Naive thymus-derived CD4-positive, alpha-beta T cell (primary cell): Measurements from ENCODE around the gene MYO1C. TPM values are rescaled to one million over a fixed set of nuclear protein-coding genes. Genes with fewer than 3 reads are reported as not detected.
A peak's percentile ranks its signal among the peaks of the same experiment; 100 is the strongest.

ENCODE experiments used
- ATAC-seq: fragments of 150-1000 bp; cut with Tn5 transposase; 2 replicates; pipeline ENCODE4 v1.10.0; 2021; ENCODE audit warnings: mild to moderate bottlenecking, moderate library complexity
- CTCF ChIA-PET: fragments of 350-600 bp; sonication (Branson Sonifier 250); formaldehyde crosslinking; loops from one replicate; lab custom pipeline; 2021; ENCODE audit warnings: antibody characterized with exemption; lab: Charles Lee
- POLR2A ChIA-PET: fragments of 350-600 bp; sonication (Branson Sonifier 250); formaldehyde crosslinking; loops from one replicate; lab custom pipeline; 2021; ENCODE audit warnings: antibody characterized with exemption, inconsistent platforms; lab: Charles Lee
- DNase-seq, 9 donors: peaks; one replicate each; pipeline versions ENCODE4 v3.0.0 to v3.0.0-alpha.2; 2020 to 2022; ENCODE audit warnings: mixed read lengths in 1 of 9
- H3K27ac ChIP-seq: one replicate; pipeline ENCODE4 v1.7.0; 2013; ENCODE audit warnings: mild to moderate bottlenecking, low read depth, low read length, moderate library complexity
- H3K27me3 ChIP-seq, 2 donors: one replicate each; pipeline ENCODE4 v1.7.0; 2013; ENCODE audit warnings: low read length in 2 of 2, mild to moderate bottlenecking in 2 of 2, moderate library complexity in 2 of 2; ENCODE audit not compliant: control insufficient read depth in 2 of 2, insufficient read depth in 2 of 2
- H3K36me3 ChIP-seq, 3 experiments: 1 replicate in 2 of 3; 2 replicates in 1 of 3; pipeline ENCODE4 v1.7.0; 2013; ENCODE audit warnings: low read length in 3 of 3, mild to moderate bottlenecking in 3 of 3, moderate library complexity in 1 of 3; ENCODE audit not compliant: insufficient read depth in 3 of 3, control insufficient read depth in 2 of 3
- H3K4me1 ChIP-seq, 2 donors: one replicate each; pipeline ENCODE4 v1.7.0; 2013; ENCODE audit warnings: low read length in 2 of 2, mild to moderate bottlenecking in 2 of 2, moderate library complexity in 1 of 2; ENCODE audit not compliant: control insufficient read depth in 2 of 2, insufficient read depth in 2 of 2
- H3K4me3 ChIP-seq: 2 replicates; pipeline ENCODE4 v1.7.0; 2013; ENCODE audit warnings: mild to moderate bottlenecking, low read length
- H3K9me3 ChIP-seq, 3 experiments: 1 replicate in 2 of 3; 2 replicates in 1 of 3; pipeline ENCODE4 v1.7.0; 2013; ENCODE audit warnings: low read length in 3 of 3; ENCODE audit not compliant: control insufficient read depth in 2 of 3
- H3K27ac Mint-ChIP-seq, 9 donors: one replicate each; pipeline ENCODE4 v1.8.0; 2020 to 2022; ENCODE audit warnings: mixed read lengths in 9 of 9, mild to moderate bottlenecking in 8 of 9, moderate library complexity in 5 of 9, inconsistent platforms in 2 of 9
- H3K27me3 Mint-ChIP-seq, 5 donors: one replicate each; pipeline ENCODE4 v1.8.0; 2021 to 2022; ENCODE audit warnings: mixed read lengths in 5 of 5, mild to moderate bottlenecking in 1 of 5
- H3K36me3 Mint-ChIP-seq, 5 donors: one replicate each; pipeline ENCODE4 v1.8.0; 2020 to 2022; ENCODE audit warnings: mixed read lengths in 5 of 5, mild to moderate bottlenecking in 3 of 5, inconsistent platforms in 1 of 5
- H3K4me1 Mint-ChIP-seq, 7 donors: one replicate each; pipeline ENCODE4 v1.8.0; 2020 to 2022; ENCODE audit warnings: mixed read lengths in 7 of 7, mild to moderate bottlenecking in 3 of 7, inconsistent platforms in 1 of 7
- H3K4me3 Mint-ChIP-seq, 10 donors: one replicate each; pipeline ENCODE4 v1.8.0; 2020 to 2022; ENCODE audit warnings: mild to moderate bottlenecking in 10 of 10, mixed read lengths in 10 of 10, moderate library complexity in 6 of 10, inconsistent platforms in 2 of 10
- H3K9me3 Mint-ChIP-seq, 11 donors: one replicate each; pipeline ENCODE4 v1.8.0; 2020 to 2022; ENCODE audit warnings: mixed read lengths in 11 of 11, mild to moderate bottlenecking in 4 of 11, inconsistent platforms in 1 of 11, moderate library complexity in 1 of 11
- intact Hi-C, 2 donors: fragments of 100-400 bp; cut with micrococcal nuclease; formaldehyde crosslinking; loops; one replicate each; pipeline ENCODE4 v1.15.1; 2023
- polyA plus RNA-seq, 2 donors: library from polyadenylated mRNA; unstranded; fragments of 300-500 nt; fragmentation: Illumina TruSeq; gene quantifications; one replicate each; pipeline ENCODE4 v1.2.3, GENCODE V29; 2021
- total RNA-seq, 6 experiments: library from RNA in 5 of 6; stranded (reverse) in 5 of 6; gene quantifications; 1 replicate in 5 of 6; 2 replicates in 1 of 6; pipeline ENCODE4 v1.2.3 and lab custom pipeline; 2021 to 2026

MYO1C gene
- total and polyA plus RNA-seq, 7 experiments from 2014 or later: 4.4 to 37.0 (median 15.0) TPM

DNA sequence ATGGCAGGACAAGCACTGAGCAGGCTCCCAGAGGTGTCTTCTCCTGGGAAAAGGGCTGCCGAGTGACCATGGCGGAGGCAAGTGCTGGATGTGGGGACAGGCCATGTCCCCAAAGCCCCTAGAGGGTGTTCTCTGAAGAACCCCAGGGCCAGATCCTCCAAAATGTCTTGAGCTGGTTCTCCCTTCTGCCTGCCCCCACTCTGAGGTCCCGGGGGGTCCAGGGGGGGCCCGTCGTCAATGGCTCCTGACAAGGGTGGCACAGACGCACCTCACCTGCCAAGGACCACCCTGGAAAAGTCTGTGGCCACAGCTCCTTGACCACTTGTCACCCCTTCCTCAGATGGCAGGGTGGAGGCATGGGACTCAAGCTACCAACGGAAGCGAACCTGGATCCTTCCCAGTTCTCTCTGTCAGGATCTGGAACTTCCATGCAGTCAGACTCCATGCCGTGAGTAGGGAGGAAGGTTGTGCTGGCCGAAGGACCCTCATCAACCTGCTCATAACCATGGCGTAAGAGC, 2.3 kb upstream of the MYO1C start:
- peaks cover 0 to 40% (median 0%) of the 10 kb centered on the region in 3 experiments for H3K36me3 ChIP-seq
- H3K4me1 Mint-ChIP-seq: peaks cover 0 to 29% (median 21%) of the 10 kb centered on the region in 7 donors
- POLR2A ChIA-PET: no interaction called here
- H3K9me3 ChIP-seq: no peaks in the 10 kb centered on the region
- peaks cover 0 to 4% (median 0%) of the 10 kb centered on the region in 5 donors for H3K36me3 Mint-ChIP-seq
- peaks cover 0 to 4% (median 0%) of the 10 kb centered on the region in 5 donors for H3K27me3 Mint-ChIP-seq
- no peak overlapping the region for H3K27ac ChIP-seq
- H3K4me1 ChIP-seq: peaks cover 8 to 27% of the 10 kb centered on the region in 2 donors
- no peaks in the 10 kb centered on the region for H3K27me3 ChIP-seq
- peak overlapping the region in 1 of 10 donors; percentile 34 for H3K4me3 Mint-ChIP-seq
- no peak for DNase-seq
- peak overlapping the region in 1 of 9 donors; percentile 56 for H3K27ac Mint-ChIP-seq
- peaks cover 0 to 2% (median 0%) of the 10 kb centered on the region in 11 donors for H3K9me3 Mint-ChIP-seq
- CTCF ChIA-PET: interaction anchor here (1.2 kb wide), 1 partner anchor 124 kb away, joined by 3 read pairs; no protein-coding TSS in a partner anchor
- intact Hi-C loops: no loop called here
- H3K4me3 ChIP-seq: no peak overlapping the region
- no peak for ATAC-seq

DNA sequence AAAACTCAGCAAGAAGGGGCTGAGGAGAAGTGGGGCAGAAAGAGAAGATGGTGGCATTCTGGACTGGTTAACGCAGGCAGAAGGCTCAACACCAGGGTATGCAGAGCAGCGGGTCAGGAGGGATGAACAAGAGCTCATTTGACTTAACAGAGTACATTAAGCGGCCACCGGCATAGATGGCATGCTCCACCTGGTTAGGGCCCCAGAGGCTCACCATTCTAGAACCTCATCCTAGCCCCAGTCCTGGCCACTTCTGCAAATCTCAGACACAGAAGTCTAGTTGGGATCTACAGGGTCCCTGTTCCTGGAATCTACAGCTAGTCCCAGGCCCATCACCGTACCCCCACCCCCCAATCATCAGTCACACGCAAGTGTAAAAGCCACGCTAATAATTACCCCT, 1.7 kb upstream of the MYO1C start:
- Mint-ChIP-seq H3K9me3 (peaks cover 0 to 2% (median 0%) of the 10 kb centered on the region in 11 donors), H3K4me3 (peak overlapping the region in 2 of 10 donors; percentile 34 to 43)
- intact Hi-C loops: no loop called here

DNA sequence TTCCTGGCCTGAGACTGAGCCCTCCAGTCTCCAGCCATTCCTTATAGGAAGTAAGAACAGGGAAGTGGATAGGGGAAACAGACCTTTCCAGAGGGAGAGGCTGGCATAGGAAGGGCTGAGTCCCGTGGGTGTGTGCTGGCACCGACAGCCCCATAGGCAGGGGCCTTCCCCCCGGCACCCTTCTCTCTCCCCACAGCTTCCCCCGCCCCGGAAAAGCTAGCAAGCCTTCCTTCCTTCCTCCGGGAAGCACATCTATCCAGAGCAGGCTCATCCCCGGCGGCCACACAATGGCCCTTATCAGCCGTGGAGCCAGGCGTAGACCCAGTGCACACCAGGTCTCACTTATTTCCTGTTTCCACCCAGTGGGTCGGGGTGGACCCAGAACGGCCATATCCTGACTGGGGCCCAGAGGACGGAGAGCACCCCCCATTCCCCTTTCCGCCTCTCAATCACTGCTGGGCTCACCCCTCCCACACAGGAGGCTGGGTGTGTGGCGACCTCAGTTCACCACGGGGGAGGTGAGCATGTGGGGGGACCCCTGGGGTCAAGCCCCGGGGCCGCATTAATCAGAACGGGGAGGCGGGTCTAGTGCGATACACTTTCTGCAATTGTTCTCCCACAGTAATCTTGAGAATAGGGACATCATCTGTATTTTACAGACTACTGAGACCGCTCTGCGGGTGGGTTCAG, 950 bp upstream of the MYO1C start:
- peak overlapping the region in 5 of 9 donors; percentile 51 to 77 (median 64) for H3K27ac Mint-ChIP-seq
- POLR2A ChIA-PET: interaction anchor here (1.1 kb wide), 1 partner anchor 30 kb away, joined by 3 read pairs; no protein-coding TSS in a partner anchor

More for the DNA sequence above, 1.7 kb upstream of the MYO1C start:
- ChIA-PET CTCF (no interaction called here), POLR2A (no interaction called here)
- Histone ChIP-seq H3K4me1 (peaks cover 8 to 27% of the 10 kb centered on the region in 2 donors), H3K27ac (no peak overlapping the region), H3K36me3 (peaks cover 0 to 35% (median 0%) of the 10 kb centered on the region in 3 experiments), H3K4me3 (no peak overlapping the region), H3K27me3 (no peaks in the 10 kb centered on the region), H3K9me3 (no peaks in the 10 kb centered on the region)
- Mint-ChIP-seq H3K27ac (peak overlapping the region in 3 of 9 donors; percentile 28 to 77 (median 65)), H3K36me3 (peaks cover 0 to 4% (median 0%) of the 10 kb centered on the region in 5 donors), H3K27me3 (peaks cover 0 to 4% (median 0%) of the 10 kb centered on the region in 5 donors), H3K4me1 (peaks cover 0 to 34% (median 25%) of the 10 kb centered on the region in 7 donors)
- ATAC-seq (no peak), DNase-seq (no peak)

DNA sequence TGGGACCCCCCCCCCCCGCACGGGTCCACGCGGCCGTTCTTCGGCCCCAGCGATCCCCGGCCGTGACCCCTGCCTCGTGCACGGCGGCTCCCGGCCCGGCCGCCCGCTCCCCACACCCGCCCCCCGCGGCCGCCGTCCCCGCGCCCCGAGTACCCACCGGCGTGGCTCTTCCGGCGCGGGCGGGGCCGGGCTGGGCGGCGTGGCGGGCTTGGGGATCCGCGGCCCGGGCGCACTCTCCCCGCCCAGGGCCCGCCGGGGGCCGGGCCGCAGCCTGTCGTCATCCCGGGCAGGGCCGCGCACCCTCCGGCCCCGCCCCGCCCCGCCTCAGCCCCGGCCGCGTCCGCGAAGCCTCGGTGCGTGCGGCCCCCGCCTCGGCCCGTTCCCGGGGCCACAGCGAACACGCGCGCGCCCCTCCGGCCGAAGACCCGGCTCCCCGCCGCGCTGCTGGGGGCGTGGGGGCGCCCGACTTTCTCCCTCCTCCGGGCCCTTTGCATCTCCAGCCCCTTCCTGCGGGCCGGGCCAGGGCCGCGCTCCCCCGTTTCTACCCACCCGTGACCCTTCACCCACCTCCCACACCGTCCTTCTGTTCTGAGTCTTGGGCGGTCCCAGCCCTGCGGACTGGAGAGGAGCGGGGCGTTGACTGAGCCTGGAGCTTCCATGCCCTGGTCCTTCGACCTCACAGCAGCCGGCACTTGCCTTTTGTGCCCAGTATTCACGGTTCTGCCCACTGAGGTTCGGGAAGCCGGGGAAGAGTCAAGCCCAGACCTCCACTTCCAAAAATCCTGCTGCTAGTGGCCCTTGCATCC, 840 bp downstream of the MYO1C start:
- DNase-seq: peak in 4 of 9 donors; percentile 8 to 80 (median 26)
- intact Hi-C loops: loop anchor here (1.0 kb wide), 4 partner anchors 25 to 126 kb away; partner anchors contain the start of genes YWHAE (in 2 of the 2), CRK (in 1 of the 2) and INPP5K (in 1 of the 2)
- Mint-ChIP-seq H3K9me3 (peaks cover 0 to 2% (median 0%) of the 10 kb centered on the region in 11 donors), H3K27ac (peak overlapping the region in 6 of 9 donors; percentile 21 to 88 (median 72)), H3K36me3 (peaks cover 0 to 4% (median 0%) of the 10 kb centered on the region in 5 donors), H3K27me3 (peaks cover 0 to 4% (median 0%) of the 10 kb centered on the region in 5 donors), H3K4me1 (peaks cover 0 to 50% (median 40%) of the 10 kb centered on the region in 7 donors), H3K4me3 (peak overlapping the region; percentile 76 to 92 (median 85))
- Histone ChIP-seq H3K27me3 (no peaks in the 10 kb centered on the region), H3K4me3 (peak overlapping the region; percentile 60), H3K27ac (peak overlapping the region; percentile 74), H3K4me1 (peaks cover 16 to 43% of the 10 kb centered on the region in 2 donors), H3K36me3 (peaks cover 0 to 18% (median 0%) of the 10 kb centered on the region in 3 experiments), H3K9me3 (no peaks in the 10 kb centered on the region)
- peak; percentile 65 for ATAC-seq
- ChIA-PET CTCF (no interaction called here), POLR2A (interaction anchor here (0.6 to 0.9 kb wide), 3 partner anchors 25 to 271 kb away, joined by 3 read pairs; partner anchors contain the start of gene INPP5K)

More for the DNA sequence above, 950 bp upstream of the MYO1C start:
- Mint-ChIP-seq H3K36me3 (peaks cover 0 to 4% (median 0%) of the 10 kb centered on the region in 5 donors), H3K9me3 (peaks cover 0 to 2% (median 0%) of the 10 kb centered on the region in 11 donors), H3K4me1 (peaks cover 0 to 41% (median 32%) of the 10 kb centered on the region in 7 donors), H3K27me3 (peaks cover 0 to 4% (median 0%) of the 10 kb centered on the region in 5 donors), H3K4me3 (peak overlapping the region in 7 of 10 donors; percentile 25 to 91 (median 49))
- ATAC-seq (no peak), DNase-seq (no peak)
- Histone ChIP-seq H3K4me3 (no peak overlapping the region), H3K4me1 (peaks cover 8 to 32% of the 10 kb centered on the region in 2 donors), H3K36me3 (peaks cover 0 to 35% (median 0%) of the 10 kb centered on the region in 3 experiments), H3K27ac (no peak overlapping the region), H3K9me3 (no peaks in the 10 kb centered on the region), H3K27me3 (no peaks in the 10 kb centered on the region)
- intact Hi-C loops: no loop called here
- CTCF ChIA-PET: no interaction called here

DNA sequence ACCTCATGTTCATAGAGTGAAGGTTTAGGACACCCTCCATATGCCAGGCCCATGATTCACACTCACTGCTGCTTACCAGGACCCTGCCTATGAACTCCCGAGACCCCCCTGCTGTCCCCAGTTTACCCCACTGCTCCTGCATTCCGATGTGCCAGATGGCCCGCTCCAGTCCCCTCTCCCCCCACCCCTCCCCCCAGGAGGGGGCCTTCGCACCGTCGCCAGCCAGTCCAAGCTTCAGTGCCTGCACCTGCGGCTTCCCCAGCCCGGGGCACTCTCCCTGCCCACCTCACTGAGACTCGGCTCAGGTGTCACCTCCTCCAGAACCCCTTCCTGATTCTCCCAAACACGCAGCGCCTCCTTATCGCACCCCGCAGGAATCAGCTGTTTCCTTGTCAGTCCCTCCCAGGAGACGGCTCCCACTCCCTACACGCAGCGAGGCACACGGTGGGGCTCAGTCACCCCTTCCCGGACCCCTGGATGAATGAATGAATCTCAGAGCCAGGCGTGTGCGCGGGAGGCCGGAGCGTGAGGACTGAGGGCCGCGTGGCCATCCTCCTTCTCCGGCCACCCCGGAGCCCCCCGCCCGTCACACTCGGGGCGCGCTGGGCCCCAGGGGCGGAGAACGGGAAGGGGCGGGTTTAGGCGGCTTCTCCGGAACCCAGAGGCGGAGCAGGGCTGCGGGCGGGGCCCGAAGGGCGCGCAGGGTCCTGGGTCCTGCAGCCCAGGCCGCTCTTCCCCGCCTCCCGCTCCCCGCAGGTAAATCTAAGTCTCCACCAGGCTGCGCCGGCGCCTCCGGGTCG, 1.6 kb downstream of the MYO1C start:
- H3K36me3 Mint-ChIP-seq: peaks cover 0 to 4% (median 0%) of the 10 kb centered on the region in 5 donors
- Histone ChIP-seq H3K4me3 (peak overlapping the region; percentile 60), H3K9me3 (no peaks in the 10 kb centered on the region), H3K27ac (peak overlapping the region; percentile 74), H3K4me1 (peaks cover 16 to 45% of the 10 kb centered on the region in 2 donors), H3K36me3 (peaks cover 0 to 10% (median 0%) of the 10 kb centered on the region in 3 experiments), H3K27me3 (no peaks in the 10 kb centered on the region)
- ATAC-seq: peak; percentile 69
- H3K4me3 Mint-ChIP-seq: peak overlapping the region; percentile 72 to 92 (median 86)
- H3K27me3 Mint-ChIP-seq: peaks cover 0 to 4% (median 0%) of the 10 kb centered on the region in 5 donors
- DNase-seq: peak in 8 of 9 donors; percentile 27 to 82 (median 42)
- ChIA-PET CTCF (no interaction called here), POLR2A (interaction anchor here (0.7 to 5.1 kb wide), 2 partner anchors 25 to 776 kb away, joined by 3 to 23 read pairs; partner anchors contain the start of gene INPP5K)
- intact Hi-C loops: loop anchor here (1.0 kb wide), 4 partner anchors 25 to 126 kb away; partner anchors contain the start of genes YWHAE (in 2 of the 2), CRK (in 1 of the 2) and INPP5K (in 1 of the 2)
- peaks cover 0 to 53% (median 40%) of the 10 kb centered on the region in 7 donors for H3K4me1 Mint-ChIP-seq
- H3K9me3 Mint-ChIP-seq: peaks cover 0 to 2% (median 0%) of the 10 kb centered on the region in 11 donors
- H3K27ac Mint-ChIP-seq: peak overlapping the region; percentile 16 to 86 (median 57)
